HUES64 (cell line): ENCODE measurements around the gene GPRC5B. TPM values are rescaled to one million over a fixed set of nuclear protein-coding genes. Genes with fewer than 3 reads are reported as not detected.

ENCODE experiments used
- H3K27ac ChIP-seq: 2 replicates; pipeline ENCODE4 v1.7.0; 2013; ENCODE audit warnings: low read depth, low read length, inconsistent platforms
- H3K27me3 ChIP-seq: 2 replicates; pipeline ENCODE4 v1.6.1; 2013; ENCODE audit warnings: mild to moderate bottlenecking, low read length; ENCODE audit not compliant: insufficient read depth
- H3K36me3 ChIP-seq: 2 replicates; pipeline ENCODE4 v1.6.1; 2013; ENCODE audit warnings: mild to moderate bottlenecking, low read length; ENCODE audit not compliant: insufficient read depth
- H3K4me1 ChIP-seq: 2 replicates; pipeline ENCODE4 v1.6.1; 2013; ENCODE audit warnings: mild to moderate bottlenecking, low read length, moderate library complexity; ENCODE audit not compliant: insufficient read depth
- H3K4me3 ChIP-seq: 2 replicates; pipeline ENCODE4 v1.5.1; 2013; ENCODE audit warnings: mild to moderate bottlenecking, low read length, moderate library complexity
- H3K9ac ChIP-seq: 2 replicates; pipeline ENCODE4 v1.6.1; 2013; ENCODE audit warnings: mild to moderate bottlenecking, low read depth, low read length
- H3K9me3 ChIP-seq: 2 replicates; pipeline ENCODE4 v1.6.1; 2013; ENCODE audit warnings: low read depth, low read length; ENCODE audit not compliant: insufficient read depth
- WGBS: fragments of 150-250, 120-280 bp; methylation state at CpG from one replicate; pipeline ENCODE4 v1.1.7; 2013; ENCODE audit warnings: missing lambda C conversion rate; 5-methylcytosine and 5-hydroxymethylcytosine counted together
- polyA plus RNA-seq, 2 experiments: library from polyadenylated mRNA; stranded (reverse); fragments of 50-300 nt; gene quantifications; one replicate each; pipeline ENCODE4 v1.2.3, GENCODE V29; 2013

Gene GPRC5B
- polyA plus RNA-seq (2013, experiment 1 of 2), result 67.1 TPM
- polyA plus RNA-seq (2013, experiment 2 of 2), result 63.2 TPM

- H3K9ac ChIP-seq, result peak within 1 kb of the TSS; percentile 69
- 9% methylated on average over 85 of the region's 85 CpGs for WGBS
Observed at GRCh38 chr16:19884611-19885450, at the start of gene GPRC5B. Gene GPRC5B (minus strand): TSS chr16:19884848. CDS start chr16:19872845, 12,003 bp downstream.

GRCh38 chr16:19933740-19934139, 49.1 kb upstream of the GPRC5B start:
- Histone ChIP-seq H3K27me3 (no peaks in the 10 kb centered on the region), H3K27ac (no peak overlapping the region), H3K4me3 (no peak overlapping the region), H3K9me3 (no peaks in the 10 kb centered on the region), H3K9ac (no peak overlapping the region), H3K36me3 (no peaks in the 10 kb centered on the region), H3K4me1 (0 out of 2 replicates have a peak, but pooled peaks cover 4% of the 10 kb centered on the region)
- 89% methylated on average over 6 of the region's 6 CpGs for WGBS

More at GRCh38 chr16:19884611-19885450, at the start of gene GPRC5B:
- H3K4me3 ChIP-seq, result peak within 1 kb of the TSS; percentile 81
- peaks cover 12% of the 10 kb centered on the region for H3K27me3 ChIP-seq
- peaks cover 11% of the 10 kb centered on the region for H3K4me1 ChIP-seq
- peaks cover 7% of the 10 kb centered on the region for H3K36me3 ChIP-seq
- H3K9me3 ChIP-seq, result no peaks in the 10 kb centered on the region
- H3K27ac ChIP-seq, result peak within 1 kb of the TSS; percentile 96

- no peak overlapping the region for H3K27ac ChIP-seq
- no peak overlapping the region for H3K9ac ChIP-seq
- H3K4me1 ChIP-seq, result 0 out of 2 replicates have a peak, but pooled peaks cover 6% of the 10 kb centered on the region
- H3K36me3 ChIP-seq, result no peaks in the 10 kb centered on the region
- 91% methylated on average over 12 of the region's 12 CpGs for WGBS
- no peak overlapping the region for H3K4me3 ChIP-seq
- no peaks in the 10 kb centered on the region for H3K27me3 ChIP-seq
- peaks cover 4% of the 10 kb centered on the region; the same call in 1 of the 2 replicates for H3K9me3 ChIP-seq
Observed at GRCh38 chr16:19929062-19929511, 44.4 kb upstream of the GPRC5B start.

- Histone ChIP-seq H3K4me1 (0 out of 2 replicates have a peak, but pooled peaks cover 6% of the 10 kb centered on the region), H3K36me3 (no peaks in the 10 kb centered on the region), H3K9ac (no peak overlapping the region), H3K9me3 (peaks cover 4% of the 10 kb centered on the region; the same call in 1 of the 2 replicates), H3K27ac (no peak overlapping the region), H3K27me3 (no peaks in the 10 kb centered on the region), H3K4me3 (no peak overlapping the region)
- WGBS, result 83% methylated on average over 1 of the region's 1 CpG
Observed at GRCh38 chr16:19928432-19928831, 43.8 kb upstream of the GPRC5B start.

GRCh38 chr16:19926449-19927390, 42.1 kb upstream of the GPRC5B start:
- no peak overlapping the region for H3K27ac ChIP-seq

GRCh38 chr16:19923396-19923795, 38.7 kb upstream of the GPRC5B start:
- H3K4me3 ChIP-seq, result no peak overlapping the region
- H3K9ac ChIP-seq, result no peak overlapping the region
- peaks cover 4% of the 10 kb centered on the region; the same call in 1 of the 2 replicates for H3K9me3 ChIP-seq
- 90% methylated on average over 5 of the region's 5 CpGs for WGBS
- 0 out of 2 replicates have a peak, but pooled peaks cover 6% of the 10 kb centered on the region for H3K4me1 ChIP-seq
- no peak overlapping the region for H3K27ac ChIP-seq
- no peaks in the 10 kb centered on the region for H3K27me3 ChIP-seq
- no peaks in the 10 kb centered on the region for H3K36me3 ChIP-seq

More at GRCh38 chr16:19926449-19927390, 42.1 kb upstream of the GPRC5B start:
- Histone ChIP-seq H3K4me3 (no peak overlapping the region), H3K9ac (no peak overlapping the region), H3K9me3 (peaks cover 4% of the 10 kb centered on the region; the same call in 1 of the 2 replicates), H3K27me3 (no peaks in the 10 kb centered on the region), H3K4me1 (0 out of 2 replicates have a peak, but pooled peaks cover 6% of the 10 kb centered on the region), H3K36me3 (no peaks in the 10 kb centered on the region)
- WGBS, result 90% methylated on average over 8 of the region's 8 CpGs

GRCh38 chr16:19919142-19919541, 34.5 kb upstream of the GPRC5B start:
- no peaks in the 10 kb centered on the region for H3K9me3 ChIP-seq
- WGBS, result 98% methylated on average over 7 of the region's 7 CpGs
- H3K27me3 ChIP-seq, result no peaks in the 10 kb centered on the region
- H3K27ac ChIP-seq, result no peak overlapping the region
- no peak overlapping the region for H3K4me3 ChIP-seq
- H3K9ac ChIP-seq, result no peak overlapping the region
- peaks cover 4% of the 10 kb centered on the region; the same call in 1 of the 2 replicates for H3K4me1 ChIP-seq
- H3K36me3 ChIP-seq, result no peaks in the 10 kb centered on the region

- Histone ChIP-seq H3K9me3 (no peaks in the 10 kb centered on the region), H3K9ac (no peak overlapping the region), H3K27me3 (no peaks in the 10 kb centered on the region), H3K27ac (no peak overlapping the region), H3K4me1 (peaks cover 4% of the 10 kb centered on the region), H3K4me3 (no peak overlapping the region), H3K36me3 (no peaks in the 10 kb centered on the region)
- WGBS, result 98% methylated on average over 5 of the region's 5 CpGs
Observed at GRCh38 chr16:19916064-19916463, 31.4 kb upstream of the GPRC5B start.

GRCh38 chr16:19914877-19915276, 30.2 kb upstream of the GPRC5B start:
- 98% methylated on average over 4 of the region's 7 CpGs for WGBS
- H3K36me3 ChIP-seq, result no peaks in the 10 kb centered on the region
- no peaks in the 10 kb centered on the region for H3K9me3 ChIP-seq
- H3K27me3 ChIP-seq, result no peaks in the 10 kb centered on the region
- peaks cover 4% of the 10 kb centered on the region for H3K4me1 ChIP-seq
- no peak overlapping the region for H3K4me3 ChIP-seq
- no peak overlapping the region for H3K9ac ChIP-seq
- H3K27ac ChIP-seq, result no peak overlapping the region

GRCh38 chr16:19913340-19913645, 28.6 kb upstream of the GPRC5B start:
- Histone ChIP-seq H3K4me3 (no peak overlapping the region), H3K36me3 (no peaks in the 10 kb centered on the region), H3K4me1 (peaks cover 4% of the 10 kb centered on the region), H3K27me3 (no peaks in the 10 kb centered on the region), H3K9ac (no peak overlapping the region), H3K27ac (no peak overlapping the region), H3K9me3 (no peaks in the 10 kb centered on the region)
- 100% methylated on average over 1 of the region's 2 CpGs for WGBS
